ENCODE measurements around the gene DAPK2. TPM values are rescaled to one million over a fixed set of nuclear protein-coding genes. Genes with fewer than 3 reads are reported as not detected.
"Not testable (repeated sequence)": the region's sequence is repeated elsewhere in the genome, so short reads cannot be mapped to it uniquely, and the experiment has no call there.

Gene DAPK2
- polyA plus RNA-seq, 4 donors: 4.2 to 8.4 (median 6.4) TPM

- no peak for DNase-seq (ENCODE audit: low read depth in 4 of 4, low spot score in 2 of 4)
Measured at GRCh38 chr15:63901912-63902670, 144.2 kb downstream of the DAPK2 start.

- DNase-seq (ENCODE audit: low read depth in 4 of 4, low spot score in 2 of 4): no peak
Measured at GRCh38 chr15:63900306-63900705, 146.0 kb downstream of the DAPK2 start.

- not testable (repeated sequence) for DNase-seq (ENCODE audit: low read depth in 4 of 4, low spot score in 2 of 4)
Measured at GRCh38 chr15:63899606-63900005, 146.7 kb downstream of the DAPK2 start.

GRCh38 chr15:63899193-63899592 is 147.1 kb downstream of the DAPK2 start:
- no peak for DNase-seq (ENCODE audit: low read depth in 4 of 4, low spot score in 2 of 4)

GRCh38 chr15:63896336-63897115 is 149.8 kb downstream of the DAPK2 start:
- DNase-seq (ENCODE audit: low read depth in 4 of 4, low spot score in 2 of 4): no peak

GRCh38 chr15:63895787-63896218 is 150.5 kb downstream of the DAPK2 start:
- DNase-seq (ENCODE audit: low read depth in 4 of 4, low spot score in 2 of 4): no peak

- no peak for DNase-seq (ENCODE audit: low read depth in 4 of 4, low spot score in 2 of 4)
Measured at GRCh38 chr15:63895194-63895593, 151.1 kb downstream of the DAPK2 start.

GRCh38 chr15:63894662-63894949 is 151.7 kb downstream of the DAPK2 start:
- DNase-seq (ENCODE audit: low read depth in 4 of 4, low spot score in 2 of 4): no peak

GRCh38 chr15:63893866-63894661 is 152.2 kb downstream of the DAPK2 start:
- no peak for DNase-seq (ENCODE audit: low read depth in 4 of 4, low spot score in 2 of 4)

- DNase-seq (ENCODE audit: low read depth in 4 of 4, low spot score in 2 of 4): no peak
Measured at GRCh38 chr15:63892794-63893441, 153.4 kb downstream of the DAPK2 start.

- DNase-seq (ENCODE audit: low read depth in 4 of 4, low spot score in 2 of 4): no peak
Measured at GRCh38 chr15:63891768-63892133, 154.5 kb downstream of the DAPK2 start.

- peak in 1 of 4 donors; percentile 34 for DNase-seq (ENCODE audit: low read depth in 4 of 4, low spot score in 2 of 4)
Measured at GRCh38 chr15:63891079-63891767, 155.1 kb downstream of the DAPK2 start.

- no peak for DNase-seq (ENCODE audit: low read depth in 4 of 4, low spot score in 2 of 4)
Measured at GRCh38 chr15:63890617-63891016, 155.7 kb downstream of the DAPK2 start.

GRCh38 chr15:63889831-63890230 is 156.5 kb downstream of the DAPK2 start:
- no peak for DNase-seq (ENCODE audit: low read depth in 4 of 4, low spot score in 2 of 4)

- no peak for DNase-seq (ENCODE audit: low read depth in 4 of 4, low spot score in 2 of 4)
Measured at GRCh38 chr15:63888823-63889222, 157.5 kb downstream of the DAPK2 start.

- DNase-seq (ENCODE audit: low read depth in 4 of 4, low spot score in 2 of 4): no peak
Measured at GRCh38 chr15:63888146-63888545, 158.1 kb downstream of the DAPK2 start.

- no peak for DNase-seq (ENCODE audit: low read depth in 4 of 4, low spot score in 2 of 4)
Measured at GRCh38 chr15:63887630-63888029, 158.7 kb downstream of the DAPK2 start.

- no peak for DNase-seq (ENCODE audit: low read depth in 4 of 4, low spot score in 2 of 4)
Measured at GRCh38 chr15:63884953-63885352, 161.3 kb downstream of the DAPK2 start.

GRCh38 chr15:63881431-63881830 is 164.9 kb downstream of the DAPK2 start:
- no peak for DNase-seq (ENCODE audit: low read depth in 4 of 4, low spot score in 2 of 4)

- no peak for DNase-seq (ENCODE audit: low read depth in 4 of 4, low spot score in 2 of 4)
Measured at GRCh38 chr15:63880744-63881143, 165.5 kb downstream of the DAPK2 start.
